Activated CD8-positive, alpha-beta T cell treated with anti-CD3 and anti-CD28 coated beads, Interleukin-2, amount 10 ng/mL, durations not matched to agents 7 days and 5 days (primary cell): Measurements from ENCODE around the gene FHIT. TPM values are rescaled to one million over a fixed set of nuclear protein-coding genes. Genes with fewer than 3 reads are reported as not detected.

Experiments used
- ATAC-seq: fragments of 150-1000 bp; cut with Tn5 transposase; one replicate; pipeline ENCODE4 v1.10.0; 2021; ENCODE audit warnings: moderate library complexity
- CTCF ChIA-PET: fragments of 350-600 bp; sonication (Branson Sonifier 250); formaldehyde crosslinking; loops from one replicate; lab custom pipeline; 2021; ENCODE audit warnings: antibody characterized with exemption; lab: Charles Lee
- POLR2A ChIA-PET: fragments of 350-600 bp; sonication (Branson Sonifier 250); formaldehyde crosslinking; loops from one replicate; lab custom pipeline; 2021; ENCODE audit warnings: antibody characterized with exemption; lab: Charles Lee
- DNase-seq: peaks from one replicate; pipeline ENCODE4 v3.0.0-alpha.2; 2020
- H3K27ac Mint-ChIP-seq: one replicate; pipeline ENCODE4 v1.8.0; 2021; ENCODE audit warnings: mild to moderate bottlenecking, mixed read lengths
- H3K27me3 Mint-ChIP-seq: one replicate; pipeline ENCODE4 v1.8.0; 2021; ENCODE audit warnings: low read depth, mixed read lengths
- H3K36me3 Mint-ChIP-seq: one replicate; pipeline ENCODE4 v1.8.0; 2021; ENCODE audit warnings: low read depth, mixed read lengths
- H3K4me1 Mint-ChIP-seq: one replicate; pipeline ENCODE4 v1.8.0; 2021; ENCODE audit warnings: low read depth, mixed read lengths
- H3K4me3 Mint-ChIP-seq: one replicate; pipeline ENCODE4 v1.8.0; 2021; ENCODE audit warnings: mild to moderate bottlenecking, mixed read lengths
- H3K9me3 Mint-ChIP-seq: one replicate; pipeline ENCODE4 v1.8.0; 2022; ENCODE audit warnings: mixed read lengths; ENCODE audit not compliant: insufficient read depth
- total RNA-seq, 2 experiments: library from RNA; stranded (reverse); gene quantifications; one replicate each; pipeline ENCODE4 v1.2.3, GENCODE V29; 2021

Gene FHIT
- total RNA-seq, 2 experiments from 2014 or later = 4.8 TPM

DNA sequence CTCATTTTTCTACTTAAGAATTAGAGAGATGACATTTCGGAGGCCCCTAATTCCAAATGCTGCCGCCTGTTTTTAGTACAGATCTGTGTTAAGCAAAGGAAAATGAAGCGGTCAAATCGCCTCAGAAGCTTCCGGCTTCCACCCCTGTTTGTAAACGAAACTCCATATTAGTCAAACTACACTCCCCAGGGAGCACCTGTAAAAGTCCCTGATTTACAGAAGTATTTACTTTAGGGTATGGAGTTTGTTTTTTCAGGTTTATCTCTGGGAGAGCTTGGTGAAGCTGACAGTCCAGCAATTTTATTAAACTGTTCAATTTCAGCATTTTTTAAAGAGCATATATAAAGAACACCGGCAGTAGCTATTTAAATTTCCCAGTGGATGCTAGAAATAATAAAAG, 319.8 kb downstream of the FHIT start:
- ChIA-PET CTCF (no interaction called here), POLR2A (no interaction called here)
- Mint-ChIP-seq H3K4me1 (peaks cover 3% of the 10 kb centered on the region), H3K27me3 (no peaks in the 10 kb centered on the region), H3K27ac (no peak overlapping the region), H3K36me3 (no peaks in the 10 kb centered on the region), H3K9me3 (no peaks in the 10 kb centered on the region), H3K4me3 (no peak overlapping the region)
- DNase-seq = no peak
- no peak for ATAC-seq

DNA sequence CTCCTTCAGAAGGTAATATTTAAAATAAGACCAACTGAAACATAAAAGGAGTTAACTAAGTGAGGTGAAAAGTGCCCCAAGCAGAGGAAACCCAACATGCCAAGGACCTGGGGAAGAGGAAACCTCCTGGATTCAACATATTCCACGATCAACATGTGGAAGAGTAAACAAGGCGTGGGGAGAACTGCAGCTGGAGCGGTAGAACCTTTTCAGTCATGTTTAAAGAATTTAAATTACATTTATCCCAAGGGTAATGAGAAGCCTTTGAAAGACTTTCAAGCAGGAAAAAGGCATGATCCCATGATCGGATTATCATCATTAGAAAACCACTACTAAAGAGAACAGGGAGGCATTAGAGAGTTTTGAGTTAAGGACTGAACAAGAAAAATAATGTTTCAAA, 330.7 kb downstream of the FHIT start:
- Mint-ChIP-seq H3K36me3 (no peaks in the 10 kb centered on the region), H3K4me3 (no peak overlapping the region), H3K27me3 (no peaks in the 10 kb centered on the region), H3K4me1 (no peaks in the 10 kb centered on the region), H3K9me3 (no peaks in the 10 kb centered on the region), H3K27ac (no peak overlapping the region)
- ATAC-seq (no peak), DNase-seq (no peak)
- CTCF ChIA-PET = no interaction called here
- POLR2A ChIA-PET = no interaction called here

DNA sequence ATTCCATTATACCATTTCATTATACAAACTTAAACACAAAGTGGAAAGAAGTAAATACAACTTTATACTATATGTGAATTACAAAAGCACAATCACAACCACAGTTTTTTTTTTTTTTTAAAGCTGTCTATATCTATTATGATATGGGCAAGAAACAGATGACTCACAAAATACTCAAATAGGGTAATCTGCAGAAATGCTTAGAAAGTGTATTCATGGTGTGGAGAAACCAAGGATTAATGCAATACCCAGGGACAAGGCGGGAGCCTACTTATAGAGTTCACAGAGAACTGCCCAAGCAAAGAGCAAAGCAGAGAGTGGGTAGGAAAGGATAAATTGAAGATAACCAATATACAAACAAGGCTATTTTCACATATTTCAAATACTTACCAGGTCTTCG, 332.0 kb downstream of the FHIT start:
- Mint-ChIP-seq H3K27ac (no peak overlapping the region), H3K27me3 (no peaks in the 10 kb centered on the region), H3K4me3 (no peak overlapping the region), H3K4me1 (no peaks in the 10 kb centered on the region), H3K9me3 (no peaks in the 10 kb centered on the region), H3K36me3 (no peaks in the 10 kb centered on the region)
- ChIA-PET POLR2A (no interaction called here), CTCF (no interaction called here)
- DNase-seq (no peak), ATAC-seq (no peak)

DNA sequence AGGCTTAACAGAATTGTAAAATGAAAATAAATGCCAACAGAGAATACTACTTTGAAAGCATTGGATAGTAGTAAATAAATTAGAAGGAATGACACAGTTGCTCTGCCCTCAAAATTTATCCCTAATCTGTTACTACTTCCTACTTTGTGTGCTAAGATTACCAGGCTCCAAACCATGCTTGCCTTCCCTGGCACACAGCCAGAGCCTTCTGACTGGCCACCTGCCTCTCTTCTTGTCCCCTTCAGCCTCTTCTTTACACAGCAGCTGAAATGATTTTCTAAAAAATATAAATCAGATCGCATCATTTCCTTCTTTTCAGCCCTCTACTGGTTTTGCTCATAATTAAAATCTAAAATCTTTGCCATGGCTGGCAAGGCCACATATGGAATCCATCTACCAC, 334.1 kb downstream of the FHIT start:
- Mint-ChIP-seq H3K4me3 (no peak overlapping the region), H3K4me1 (no peaks in the 10 kb centered on the region), H3K36me3 (no peaks in the 10 kb centered on the region), H3K9me3 (no peaks in the 10 kb centered on the region), H3K27me3 (no peaks in the 10 kb centered on the region), H3K27ac (no peak overlapping the region)
- no peak for ATAC-seq
- POLR2A ChIA-PET = no interaction called here
- no peak for DNase-seq
- CTCF ChIA-PET = no interaction called here

DNA sequence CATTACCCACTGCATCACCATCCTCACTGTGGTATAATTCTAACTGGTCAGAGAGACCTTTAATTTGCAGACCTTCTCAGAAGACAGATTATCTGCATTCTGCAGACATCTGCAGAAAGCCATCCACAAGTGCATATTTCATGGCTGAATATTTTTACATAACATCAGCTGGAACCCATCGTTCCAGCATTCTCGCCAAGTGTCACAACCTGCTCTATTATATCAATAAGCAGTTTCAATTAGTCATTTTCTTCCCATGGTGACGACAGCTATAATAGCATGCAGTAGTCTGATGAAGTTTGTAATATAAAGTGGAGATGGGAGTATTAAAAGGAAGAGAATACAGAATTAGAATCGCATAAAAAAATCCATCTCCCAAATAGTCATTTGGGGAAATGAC, 334.7 kb downstream of the FHIT start:
- Mint-ChIP-seq H3K27me3 (no peaks in the 10 kb centered on the region), H3K4me1 (no peaks in the 10 kb centered on the region), H3K9me3 (no peaks in the 10 kb centered on the region), H3K36me3 (no peaks in the 10 kb centered on the region), H3K27ac (no peak overlapping the region), H3K4me3 (no peak overlapping the region)
- POLR2A ChIA-PET = no interaction called here
- ATAC-seq (no peak), DNase-seq (no peak)
- CTCF ChIA-PET = no interaction called here

DNA sequence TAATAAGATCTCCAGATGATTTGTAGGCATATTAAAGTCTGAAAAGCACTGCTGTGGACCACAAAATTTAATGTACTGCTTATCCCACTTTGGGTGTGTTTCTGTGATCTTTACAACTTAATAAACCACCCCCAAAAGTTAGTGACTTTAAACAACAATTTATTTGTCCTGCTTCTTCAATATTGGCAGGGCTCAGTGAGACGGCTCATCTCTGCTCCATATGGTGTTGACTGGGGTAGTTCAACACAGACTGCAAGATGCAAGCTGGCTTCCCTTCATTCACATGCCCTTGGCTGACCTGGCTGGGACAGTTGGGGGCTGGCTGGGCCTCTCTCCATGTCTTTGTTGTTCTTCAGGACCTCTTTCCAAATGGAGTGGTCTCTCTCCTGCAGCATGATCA, 337.8 kb downstream of the FHIT start:
- ATAC-seq (no peak), DNase-seq (no peak)
- ChIA-PET CTCF (no interaction called here), POLR2A (no interaction called here)
- Mint-ChIP-seq H3K27ac (no peak overlapping the region), H3K9me3 (no peaks in the 10 kb centered on the region), H3K4me1 (no peaks in the 10 kb centered on the region), H3K36me3 (no peaks in the 10 kb centered on the region), H3K27me3 (no peaks in the 10 kb centered on the region), H3K4me3 (no peak overlapping the region)

DNA sequence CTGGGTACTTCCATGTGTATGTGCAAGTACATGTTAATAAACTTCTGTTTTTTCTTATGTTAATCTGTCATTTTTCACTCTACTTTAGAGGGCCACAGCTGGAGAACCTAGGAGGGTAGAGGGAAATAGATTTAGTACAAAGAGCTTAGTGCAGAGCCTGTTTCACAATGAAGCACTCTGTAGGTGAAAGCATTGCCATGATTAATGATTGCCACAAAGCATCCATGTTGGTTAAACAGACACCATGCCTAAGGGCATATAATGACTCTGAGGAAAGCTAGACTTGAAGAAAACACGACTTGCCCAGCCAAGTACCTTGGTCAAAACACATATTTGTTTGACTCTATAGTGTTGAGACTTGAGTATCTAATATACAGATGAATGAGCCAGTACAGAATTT, 338.4 kb downstream of the FHIT start:
- ChIA-PET CTCF (no interaction called here), POLR2A (no interaction called here)
- Mint-ChIP-seq H3K27ac (no peak overlapping the region), H3K4me1 (no peaks in the 10 kb centered on the region), H3K36me3 (no peaks in the 10 kb centered on the region), H3K27me3 (no peaks in the 10 kb centered on the region), H3K9me3 (no peaks in the 10 kb centered on the region), H3K4me3 (no peak overlapping the region)
- DNase-seq = no peak
- no peak for ATAC-seq

DNA sequence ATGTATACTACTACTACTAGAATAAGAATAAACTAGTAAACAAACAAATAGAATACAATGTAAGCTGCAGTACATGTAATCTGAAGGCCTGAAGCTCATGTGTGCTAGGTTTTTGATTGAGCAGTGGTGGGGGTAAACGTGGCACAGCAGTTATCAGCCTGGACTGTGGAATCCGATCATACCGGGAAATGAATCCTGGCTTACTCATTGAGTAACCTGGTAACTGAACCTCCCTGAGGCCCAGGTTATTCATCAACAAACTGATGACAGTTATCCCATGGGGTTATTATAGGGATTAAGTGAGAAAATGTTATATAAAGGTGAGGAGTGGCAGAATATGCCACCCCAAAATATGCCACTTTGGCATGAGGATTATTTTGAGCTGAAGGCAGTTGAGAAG, 339.1 kb downstream of the FHIT start:
- DNase-seq = no peak
- Mint-ChIP-seq H3K27me3 (no peaks in the 10 kb centered on the region), H3K4me1 (no peaks in the 10 kb centered on the region), H3K4me3 (no peak overlapping the region), H3K9me3 (no peaks in the 10 kb centered on the region), H3K27ac (no peak overlapping the region), H3K36me3 (no peaks in the 10 kb centered on the region)
- CTCF ChIA-PET = no interaction called here
- ATAC-seq = no peak
- POLR2A ChIA-PET = no interaction called here

DNA sequence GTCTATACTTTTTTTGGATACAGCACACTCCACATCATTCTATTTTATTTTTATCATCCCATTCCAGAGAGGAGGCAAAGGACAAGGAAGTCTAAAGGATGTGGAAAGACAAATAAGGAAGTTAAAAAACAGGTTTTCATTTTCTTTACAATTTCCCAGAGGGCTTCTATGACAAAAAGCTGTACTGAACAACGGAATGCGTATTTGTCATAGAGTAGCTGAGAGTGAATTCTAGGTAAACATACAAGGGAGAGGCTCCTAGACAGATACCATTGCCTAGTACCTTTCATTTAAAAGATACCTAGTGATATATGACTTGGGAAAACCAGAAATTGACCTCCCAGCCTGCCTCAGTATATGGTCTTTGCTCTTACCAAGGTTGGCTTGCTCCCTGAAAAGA, 341.7 kb downstream of the FHIT start:
- Mint-ChIP-seq H3K27ac (no peak overlapping the region), H3K4me3 (no peak overlapping the region), H3K4me1 (no peaks in the 10 kb centered on the region), H3K27me3 (no peaks in the 10 kb centered on the region), H3K36me3 (no peaks in the 10 kb centered on the region), H3K9me3 (no peaks in the 10 kb centered on the region)
- no peak for DNase-seq
- no peak for ATAC-seq
- CTCF ChIA-PET = no interaction called here
- POLR2A ChIA-PET = no interaction called here

DNA sequence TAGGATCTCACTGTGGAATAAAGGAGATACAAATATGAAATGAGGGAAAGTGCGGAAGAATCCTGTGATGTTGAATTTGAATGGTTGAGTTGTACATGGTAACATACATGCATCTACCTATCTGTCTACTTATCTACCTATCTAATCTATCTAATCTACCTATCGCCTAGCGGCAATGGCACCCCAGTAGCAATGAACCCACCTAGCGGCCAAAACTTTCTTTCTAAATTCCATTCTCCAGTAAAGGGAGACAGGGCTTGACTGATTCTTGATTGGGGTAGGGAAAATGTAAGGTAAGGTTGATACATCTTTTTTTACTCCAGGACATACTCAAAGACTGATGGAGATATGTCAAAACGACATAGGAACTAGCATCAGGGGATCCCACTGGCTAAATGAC, 345.0 kb downstream of the FHIT start:
- no peak overlapping the region for H3K27ac Mint-ChIP-seq
- H3K36me3 Mint-ChIP-seq = no peaks in the 10 kb centered on the region
- no peaks in the 10 kb centered on the region for H3K27me3 Mint-ChIP-seq
- CTCF ChIA-PET = no interaction called here
- no peaks in the 10 kb centered on the region for H3K9me3 Mint-ChIP-seq
- DNase-seq (no peak), ATAC-seq (no peak)
- H3K4me3 Mint-ChIP-seq = no peak overlapping the region
- POLR2A ChIA-PET = no interaction called here
- no peaks in the 10 kb centered on the region for H3K4me1 Mint-ChIP-seq

DNA sequence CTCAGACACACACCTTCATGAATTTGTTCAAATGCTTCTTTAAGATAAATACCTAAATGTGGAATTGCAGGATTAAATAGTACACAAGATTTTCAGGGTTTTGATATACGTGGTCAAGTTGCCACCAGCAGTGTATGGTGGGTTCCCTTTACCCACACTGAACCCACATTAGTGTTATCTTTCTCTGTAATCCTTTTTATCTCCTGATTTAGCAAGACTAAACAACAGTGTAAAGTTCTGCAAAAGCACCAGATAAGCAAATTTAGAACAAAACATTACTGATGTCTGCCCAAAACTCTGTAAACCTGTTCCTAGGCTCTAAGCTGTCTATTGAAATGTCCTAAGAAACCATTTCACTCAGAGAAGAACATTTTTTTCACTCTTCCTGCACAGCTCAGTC, 352.9 kb downstream of the FHIT start:
- Mint-ChIP-seq H3K27ac (no peak overlapping the region), H3K4me1 (peaks cover 5% of the 10 kb centered on the region), H3K27me3 (no peaks in the 10 kb centered on the region), H3K36me3 (no peaks in the 10 kb centered on the region), H3K4me3 (no peak overlapping the region), H3K9me3 (no peaks in the 10 kb centered on the region)
- ChIA-PET CTCF (no interaction called here), POLR2A (no interaction called here)
- ATAC-seq (no peak), DNase-seq (no peak)

DNA sequence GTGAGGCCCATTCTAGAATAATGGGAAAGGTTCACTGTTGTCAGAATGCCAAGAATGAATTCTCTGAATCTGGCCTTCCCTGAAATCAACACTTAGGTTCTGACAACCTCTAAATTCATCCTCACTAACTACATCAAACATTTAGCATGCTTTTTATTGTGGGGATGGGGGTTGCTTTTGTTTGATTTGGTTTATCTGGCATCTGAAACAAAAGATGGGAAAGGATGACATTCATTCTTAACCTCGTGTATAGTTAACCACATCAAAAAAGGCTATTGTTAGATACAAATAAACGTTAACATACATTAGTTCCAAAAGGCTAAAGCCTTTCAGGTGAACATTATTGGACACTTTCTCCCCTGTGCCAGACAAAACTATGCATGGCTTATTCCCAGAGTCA, 357.3 kb downstream of the FHIT start:
- H3K4me3 Mint-ChIP-seq = no peak overlapping the region
- no peaks in the 10 kb centered on the region for H3K36me3 Mint-ChIP-seq
- H3K27ac Mint-ChIP-seq = no peak overlapping the region
- H3K27me3 Mint-ChIP-seq = no peaks in the 10 kb centered on the region
- peaks cover 5% of the 10 kb centered on the region for H3K4me1 Mint-ChIP-seq
- ChIA-PET CTCF (no interaction called here), POLR2A (no interaction called here)
- no peaks in the 10 kb centered on the region for H3K9me3 Mint-ChIP-seq
- DNase-seq (no peak), ATAC-seq (no peak)

DNA sequence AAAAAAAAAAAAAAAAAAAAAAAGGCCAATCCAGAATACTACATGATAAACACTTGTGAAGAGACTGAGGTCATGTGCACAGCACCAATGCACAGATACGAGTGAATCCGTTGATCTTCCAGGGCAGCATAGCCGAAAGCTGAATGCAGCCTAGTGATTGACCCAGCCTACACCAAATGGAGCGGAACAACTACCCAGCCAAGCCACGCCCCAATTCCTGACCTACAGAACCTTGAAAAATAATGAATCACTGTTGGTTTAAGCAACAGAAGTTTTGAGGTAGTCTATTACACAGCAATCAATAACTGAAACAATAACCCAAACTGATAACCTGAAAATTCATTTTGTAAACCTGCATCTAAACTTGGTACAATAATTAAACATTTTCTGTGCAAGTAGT, 361.0 kb downstream of the FHIT start:
- CTCF ChIA-PET = no interaction called here
- POLR2A ChIA-PET = no interaction called here
- ATAC-seq = no peak
- no peak overlapping the region for H3K4me3 Mint-ChIP-seq
- DNase-seq = no peak
- H3K36me3 Mint-ChIP-seq = no peaks in the 10 kb centered on the region
- no peaks in the 10 kb centered on the region for H3K9me3 Mint-ChIP-seq
- no peaks in the 10 kb centered on the region for H3K27me3 Mint-ChIP-seq
- H3K27ac Mint-ChIP-seq = no peak overlapping the region
- no peaks in the 10 kb centered on the region for H3K4me1 Mint-ChIP-seq
